OCI-LY1 (cell line): Measurements from ENCODE around the gene PRRT1.

Source experiments
- H2AFZ ChIP-seq: fragments of 200-600 bp; sonication (generic), shearing (Covaris generic); 2 replicates; pipeline ENCODE4 v1.6.0; 2014; ENCODE audit warnings: antibody characterized with exemption, mild to moderate bottlenecking, low read length
- H3F3A ChIP-seq: fragments of 200-600 bp; sonication (generic), shearing (Covaris generic); 2 replicates; pipeline ENCODE4 v1.6.0; 2014; ENCODE audit warnings: mild to moderate bottlenecking, antibody characterized with exemption, low read length, moderate library complexity; ENCODE audit not compliant: insufficient read depth
- H3K27ac ChIP-seq: fragments of 200-600 bp; sonication (generic); 2 replicates; pipeline ENCODE4 v1.5.1; 2014; ENCODE audit warnings: low read length, mixed run types, mild to moderate bottlenecking, low read depth; ENCODE audit not compliant: poor library complexity, severe bottlenecking
- H3K27me3 ChIP-seq: fragments of 200-600 bp; sonication (generic); 2 replicates; pipeline ENCODE4 v1.6.0; 2014; ENCODE audit warnings: antibody characterized with exemption, mild to moderate bottlenecking, low read length, moderate library complexity; ENCODE audit not compliant: insufficient read depth
- H3K36me3 ChIP-seq: fragments of 200-600 bp; sonication (generic); 2 replicates; pipeline ENCODE4 v1.6.1; 2014; ENCODE audit warnings: mild to moderate bottlenecking, antibody characterized with exemption, low read length, moderate library complexity, mixed read lengths; ENCODE audit not compliant: insufficient read depth
- H3K4me1 ChIP-seq: fragments of 200-600 bp; sonication (generic); 2 replicates; pipeline ENCODE4 v1.5.1; 2014; ENCODE audit warnings: mild to moderate bottlenecking, low read length, moderate library complexity; ENCODE audit not compliant: insufficient read depth, severe bottlenecking
- H3K4me2 ChIP-seq: fragments of 200-600 bp; sonication (generic), shearing (Covaris generic); 2 replicates; pipeline ENCODE4 v1.6.1; 2014; ENCODE audit warnings: low read length
- H3K4me3 ChIP-seq: fragments of 200-600 bp; sonication (generic); 2 replicates; pipeline ENCODE4 v1.5.1; 2014; ENCODE audit warnings: low read length, low read depth, mild to moderate bottlenecking, mixed read lengths; ENCODE audit not compliant: poor library complexity, severe bottlenecking
- H3K79me2 ChIP-seq: fragments of 200-600 bp; shearing (Covaris generic); 2 replicates; pipeline ENCODE4 v1.6.1; 2016; ENCODE audit warnings: mixed run types, low read length, mixed read lengths; ENCODE audit not compliant: insufficient read depth
- H3K9ac ChIP-seq: fragments of 200-600 bp; sonication (generic), shearing (Covaris generic); 2 replicates; pipeline ENCODE4 v1.6.1; 2014; ENCODE audit warnings: mild to moderate bottlenecking, low read length, mixed read lengths
- H3K9me2 ChIP-seq: fragments of 200-600 bp; sonication (generic), shearing (Covaris generic); 2 replicates; pipeline ENCODE4 v1.6.1; 2014; ENCODE audit warnings: low read depth, mild to moderate bottlenecking, low read length, mixed read lengths
- H3K9me3 ChIP-seq: fragments of 200-600 bp; shearing (Covaris generic); 2 replicates; pipeline ENCODE4 v1.6.1; 2014; ENCODE audit warnings: low read length, mixed read lengths
- H4K20me1 ChIP-seq: fragments of 200-600 bp; sonication (generic), shearing (Covaris generic); 2 replicates; pipeline ENCODE4 v1.6.0; 2016; ENCODE audit warnings: mild to moderate bottlenecking, low read length; ENCODE audit not compliant: insufficient read depth
- EZH2 ChIP-seq: fragments of 200-600 bp; sonication (generic), shearing (Covaris generic); IDR thresholded peaks from 2 replicates; pipeline ENCODE4 v1.8.0; 2017; ENCODE audit warnings: borderline replicate concordance, mixed run types, mild to moderate bottlenecking, antibody characterized with exemption, low read length, moderate library complexity, mixed read lengths
- TF ChIP-seq, protein P1 (sequence below): fragments of 200-600 bp; sonication (generic), shearing (Covaris generic); IDR thresholded peaks from 2 replicates; pipeline ENCODE4 v1.5.1; 2017; ENCODE audit warnings: mild to moderate bottlenecking, antibody characterized with exemption, low read length, moderate library complexity, mixed read lengths

The PRRT1 gene

DNA sequence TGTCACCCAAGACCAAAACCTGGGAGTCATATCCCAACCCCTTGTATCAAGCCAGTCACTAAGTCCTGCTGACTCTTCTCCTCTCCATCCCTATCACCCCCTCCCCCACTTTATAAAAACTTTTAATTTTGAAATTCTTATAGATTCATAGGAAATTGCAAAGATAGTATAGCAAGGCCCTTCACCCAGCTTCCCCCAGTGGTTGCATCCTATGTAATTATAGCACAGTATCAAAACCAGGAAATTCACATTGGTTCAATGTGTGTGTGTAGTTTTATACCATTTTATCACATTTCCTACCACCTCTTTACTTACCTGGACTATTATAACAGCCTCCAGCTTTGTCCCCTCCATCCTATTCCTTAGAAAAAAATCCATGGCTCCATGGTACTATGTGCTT lies 6.3 kb upstream of the PRRT1 start:
- H3K9me2 ChIP-seq: no peaks in the 10 kb centered on the region
- no peak overlapping the region for H3K27ac ChIP-seq
- H4K20me1 ChIP-seq: no peaks in the 10 kb centered on the region
- H3K79me2 ChIP-seq: no peaks in the 10 kb centered on the region
- peaks cover 16% of the 10 kb centered on the region for H3K36me3 ChIP-seq
- H3K9me3 ChIP-seq: no peaks in the 10 kb centered on the region
- TF ChIP-seq, protein P1, sequence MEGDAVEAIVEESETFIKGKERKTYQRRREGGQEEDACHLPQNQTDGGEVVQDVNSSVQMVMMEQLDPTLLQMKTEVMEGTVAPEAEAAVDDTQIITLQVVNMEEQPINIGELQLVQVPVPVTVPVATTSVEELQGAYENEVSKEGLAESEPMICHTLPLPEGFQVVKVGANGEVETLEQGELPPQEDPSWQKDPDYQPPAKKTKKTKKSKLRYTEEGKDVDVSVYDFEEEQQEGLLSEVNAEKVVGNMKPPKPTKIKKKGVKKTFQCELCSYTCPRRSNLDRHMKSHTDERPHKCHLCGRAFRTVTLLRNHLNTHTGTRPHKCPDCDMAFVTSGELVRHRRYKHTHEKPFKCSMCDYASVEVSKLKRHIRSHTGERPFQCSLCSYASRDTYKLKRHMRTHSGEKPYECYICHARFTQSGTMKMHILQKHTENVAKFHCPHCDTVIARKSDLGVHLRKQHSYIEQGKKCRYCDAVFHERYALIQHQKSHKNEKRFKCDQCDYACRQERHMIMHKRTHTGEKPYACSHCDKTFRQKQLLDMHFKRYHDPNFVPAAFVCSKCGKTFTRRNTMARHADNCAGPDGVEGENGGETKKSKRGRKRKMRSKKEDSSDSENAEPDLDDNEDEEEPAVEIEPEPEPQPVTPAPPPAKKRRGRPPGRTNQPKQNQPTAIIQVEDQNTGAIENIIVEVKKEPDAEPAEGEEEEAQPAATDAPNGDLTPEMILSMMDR: no peak
- TF ChIP-seq EZH2: no peak
- H3K4me3 ChIP-seq: no peak overlapping the region
- H3K4me1 ChIP-seq: peaks cover 20% of the 10 kb centered on the region
- H3K4me2 ChIP-seq: no peak overlapping the region
- 0 out of 2 replicates have a peak, but pooled peaks cover 2% of the 10 kb centered on the region for H3F3A ChIP-seq
- H3K9ac ChIP-seq: no peak overlapping the region
- no peak overlapping the region for H2AFZ ChIP-seq
- no peaks in the 10 kb centered on the region for H3K27me3 ChIP-seq

DNA sequence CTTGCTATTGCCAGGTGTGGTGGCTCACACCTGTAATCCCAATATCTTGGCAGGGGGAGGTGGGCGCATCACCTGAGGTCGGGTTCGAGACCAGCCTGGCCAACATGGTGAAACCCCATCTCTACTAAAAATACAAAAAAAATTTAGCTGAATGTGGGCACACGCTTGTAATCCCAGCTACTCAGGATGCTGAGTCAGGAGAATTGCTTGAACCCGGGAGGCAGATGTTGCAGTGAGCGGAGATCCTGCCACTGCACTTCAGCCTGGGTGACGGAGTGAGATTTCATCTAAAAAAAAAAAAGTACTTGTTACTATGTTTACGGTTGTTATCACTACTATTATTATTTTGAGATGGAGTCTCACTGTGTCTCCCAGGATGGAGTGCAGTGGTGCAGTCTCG lies 5.2 kb upstream of the PRRT1 start:
- Histone ChIP-seq H3K27ac (no peak overlapping the region), H3K79me2 (no peaks in the 10 kb centered on the region), H3K9ac (no peak overlapping the region), H3K9me2 (no peaks in the 10 kb centered on the region), H3K4me2 (no peak overlapping the region), H4K20me1 (no peaks in the 10 kb centered on the region), H2AFZ (no peak overlapping the region), H3K36me3 (peaks cover 16% of the 10 kb centered on the region), H3K27me3 (no peaks in the 10 kb centered on the region), H3F3A (0 out of 2 replicates have a peak, but pooled peaks cover 4% of the 10 kb centered on the region), H3K4me1 (peaks cover 25% of the 10 kb centered on the region), H3K9me3 (no peaks in the 10 kb centered on the region), H3K4me3 (no peak overlapping the region)
- TF ChIP-seq EZH2: no peak
- TF ChIP-seq, protein P1: no peak

DNA sequence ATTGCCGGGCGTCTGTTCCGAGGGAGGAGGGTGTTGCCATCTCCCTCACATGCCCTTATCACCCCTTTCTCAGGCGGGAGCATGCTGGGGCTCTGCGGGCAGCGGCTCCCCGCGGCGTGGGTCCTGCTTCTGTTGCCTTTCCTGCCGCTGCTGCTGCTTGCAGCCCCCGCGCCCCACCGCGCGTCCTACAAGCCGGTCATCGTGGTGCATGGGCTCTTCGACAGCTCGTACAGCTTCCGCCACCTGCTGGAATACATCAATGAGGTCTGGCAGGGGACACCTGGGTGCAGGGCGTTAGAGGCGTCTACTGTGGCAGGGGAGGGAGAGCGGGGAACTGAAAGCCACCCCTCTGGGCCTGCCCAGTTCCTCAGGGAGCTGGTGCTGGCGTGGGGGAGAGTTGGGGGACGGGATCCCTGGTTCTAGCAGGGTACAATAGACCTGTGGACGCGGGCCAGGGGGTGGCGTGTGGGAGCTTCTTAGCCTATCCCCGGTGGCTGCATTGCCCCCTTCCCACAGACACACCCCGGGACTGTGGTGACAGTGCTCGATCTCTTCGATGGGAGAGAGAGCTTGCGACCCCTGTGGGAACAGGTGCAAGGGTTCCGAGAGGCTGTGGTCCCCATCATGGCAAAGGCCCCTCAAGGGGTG lies 2.9 kb upstream of the PRRT1 start:
- no peak overlapping the region for H3K27ac ChIP-seq
- no peaks in the 10 kb centered on the region for H3K9me2 ChIP-seq
- peak overlapping the region; percentile 80 for H3K4me3 ChIP-seq
- no peaks in the 10 kb centered on the region for H3K79me2 ChIP-seq
- no peaks in the 10 kb centered on the region for H3K9me3 ChIP-seq
- H2AFZ ChIP-seq: no peak overlapping the region
- no peaks in the 10 kb centered on the region for H3K27me3 ChIP-seq
- peaks cover 25% of the 10 kb centered on the region for H3K4me1 ChIP-seq
- H3K4me2 ChIP-seq: peak overlapping the region; percentile 88
- no peaks in the 10 kb centered on the region for H4K20me1 ChIP-seq
- peaks cover 16% of the 10 kb centered on the region for H3K36me3 ChIP-seq
- 0 out of 2 replicates have a peak, but pooled peaks cover 4% of the 10 kb centered on the region for H3F3A ChIP-seq
- no peak for TF ChIP-seq EZH2
- TF ChIP-seq, protein P1: peak; percentile 73; the same call in 1 of the 2 replicates
- H3K9ac ChIP-seq: peak overlapping the region; percentile 78
